Chondrocyte (in vitro differentiated cells): ENCODE results near the gene RPP25L. TPM values are rescaled to one million over a fixed set of nuclear protein-coding genes. Genes with fewer than 3 reads are reported as not detected.
A peak's percentile ranks its signal among the peaks of the same experiment; 100 is the strongest.

Source experiments
- DNase-seq: peaks from one replicate; pipeline ENCODE4 v3.0.0; 2021; ENCODE audit warnings: mixed read lengths, low spot score
- H3K27ac Mint-ChIP-seq: one replicate; pipeline ENCODE4 v1.8.0; 2021; ENCODE audit warnings: mild to moderate bottlenecking, moderate library complexity, mixed read lengths; ENCODE audit not compliant: unreplicated experiment
- H3K27me3 Mint-ChIP-seq: 2 replicates; pipeline ENCODE4 v1.8.0; 2021; ENCODE audit warnings: low read depth, mixed read lengths
- H3K36me3 Mint-ChIP-seq: 2 replicates; pipeline ENCODE4 v1.8.0; 2021; ENCODE audit warnings: low read depth, mixed read lengths
- H3K4me1 Mint-ChIP-seq: 2 replicates; pipeline ENCODE4 v1.8.0; 2021; ENCODE audit warnings: low read depth, mild to moderate bottlenecking, mixed read lengths
- H3K4me3 Mint-ChIP-seq: one replicate; pipeline ENCODE4 v1.8.0; 2021; ENCODE audit warnings: mild to moderate bottlenecking, moderate library complexity, mixed read lengths; ENCODE audit not compliant: unreplicated experiment
- H3K9me3 Mint-ChIP-seq: 2 replicates; pipeline ENCODE4 v1.8.0; 2021; ENCODE audit warnings: low read depth, mixed read lengths
- CTCF ChIP-seq: fragments of 200-600 bp; sonication (generic); IDR thresholded peaks from 2 replicates; pipeline ENCODE4 v1.5.0; 2021; ENCODE audit warnings: antibody characterized with exemption, mild to moderate bottlenecking, moderate library complexity
- total RNA-seq: library from RNA; stranded (reverse); gene quantifications from 3 replicates; pipeline ENCODE4 v1.2.1, GENCODE V29; 2021

Gene RPP25L
- total RNA-seq, 1 donor from 2014 or later: 11.0 TPM

- DNase-seq: peak; percentile 72
- peaks cover 5% of the 10 kb centered on the region for H3K36me3 Mint-ChIP-seq
- H3K4me3 Mint-ChIP-seq: no peak overlapping the region
- peaks cover 3% of the 10 kb centered on the region for H3K9me3 Mint-ChIP-seq
- H3K27me3 Mint-ChIP-seq: peaks cover 34% of the 10 kb centered on the region
- TF ChIP-seq CTCF: no peak
- peaks cover 4% of the 10 kb centered on the region for H3K4me1 Mint-ChIP-seq
- H3K27ac Mint-ChIP-seq: no peak overlapping the region
Measured at GRCh38 chr9:34565856-34566255, 46.0 kb downstream of the RPP25L start.

DNA sequence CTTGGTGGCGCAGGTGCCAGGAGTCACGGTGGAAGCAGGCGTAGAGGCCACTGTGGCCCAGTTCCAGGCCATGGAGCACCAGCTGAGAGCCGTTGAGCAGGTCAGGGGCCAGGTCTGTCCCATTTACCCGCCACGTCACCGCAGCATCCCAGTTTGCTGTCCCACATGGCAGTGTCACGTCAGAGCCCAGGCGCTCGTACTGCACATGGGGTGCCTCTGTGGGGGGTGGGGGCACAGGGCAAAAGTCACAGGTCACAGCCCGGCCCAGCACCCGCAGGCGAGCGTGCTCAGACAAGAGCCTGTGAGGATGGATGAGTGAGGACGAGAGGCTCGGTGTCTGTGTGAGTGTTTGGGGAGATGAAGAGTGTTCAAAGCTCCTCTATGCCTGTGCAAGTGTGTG, 47.3 kb downstream of the RPP25L start:
- Mint-ChIP-seq H3K36me3 (peaks cover 5% of the 10 kb centered on the region), H3K27me3 (peaks cover 31% of the 10 kb centered on the region), H3K4me1 (peaks cover 12% of the 10 kb centered on the region), H3K4me3 (no peak overlapping the region), H3K27ac (no peak overlapping the region), H3K9me3 (peaks cover 3% of the 10 kb centered on the region)
- TF ChIP-seq CTCF: no peak
- no peak for DNase-seq

DNA sequence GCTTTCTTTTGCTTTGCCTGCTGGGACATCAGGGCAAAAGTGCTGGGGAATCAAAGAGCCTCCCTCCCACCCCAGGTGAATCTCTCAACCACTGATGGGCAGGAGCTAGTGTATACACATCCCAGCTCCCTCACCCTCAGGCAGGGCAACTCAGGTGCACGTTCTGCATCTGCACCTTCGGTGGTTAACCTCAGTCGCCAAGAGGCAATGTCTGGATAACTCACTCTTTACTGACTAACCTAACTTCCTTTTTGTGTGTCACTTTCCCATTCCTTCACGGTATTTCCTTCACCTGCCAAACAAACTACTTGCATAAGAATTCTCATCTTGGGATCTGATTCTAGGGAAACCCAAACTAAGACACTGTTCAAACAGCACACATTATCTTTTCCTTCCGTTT, 48.6 kb downstream of the RPP25L start:
- DNase-seq: no peak
- Mint-ChIP-seq H3K4me3 (no peak overlapping the region), H3K27me3 (peaks cover 27% of the 10 kb centered on the region)

GRCh38 chr9:34562135-34562745, 49.7 kb downstream of the RPP25L start:
- Mint-ChIP-seq H3K27me3 (peaks cover 24% of the 10 kb centered on the region), H3K4me3 (no peak overlapping the region), H3K4me1 (peaks cover 24% of the 10 kb centered on the region), H3K36me3 (peaks cover 5% of the 10 kb centered on the region), H3K27ac (no peak overlapping the region), H3K9me3 (peaks cover 3% of the 10 kb centered on the region)
- no peak for DNase-seq
- peak; percentile 73 for TF ChIP-seq CTCF

More for the DNA sequence above, 48.6 kb downstream of the RPP25L start:
- TF ChIP-seq CTCF: no peak
- Mint-ChIP-seq H3K27ac (no peak overlapping the region), H3K9me3 (peaks cover 3% of the 10 kb centered on the region), H3K4me1 (peaks cover 24% of the 10 kb centered on the region), H3K36me3 (peaks cover 5% of the 10 kb centered on the region)

DNA sequence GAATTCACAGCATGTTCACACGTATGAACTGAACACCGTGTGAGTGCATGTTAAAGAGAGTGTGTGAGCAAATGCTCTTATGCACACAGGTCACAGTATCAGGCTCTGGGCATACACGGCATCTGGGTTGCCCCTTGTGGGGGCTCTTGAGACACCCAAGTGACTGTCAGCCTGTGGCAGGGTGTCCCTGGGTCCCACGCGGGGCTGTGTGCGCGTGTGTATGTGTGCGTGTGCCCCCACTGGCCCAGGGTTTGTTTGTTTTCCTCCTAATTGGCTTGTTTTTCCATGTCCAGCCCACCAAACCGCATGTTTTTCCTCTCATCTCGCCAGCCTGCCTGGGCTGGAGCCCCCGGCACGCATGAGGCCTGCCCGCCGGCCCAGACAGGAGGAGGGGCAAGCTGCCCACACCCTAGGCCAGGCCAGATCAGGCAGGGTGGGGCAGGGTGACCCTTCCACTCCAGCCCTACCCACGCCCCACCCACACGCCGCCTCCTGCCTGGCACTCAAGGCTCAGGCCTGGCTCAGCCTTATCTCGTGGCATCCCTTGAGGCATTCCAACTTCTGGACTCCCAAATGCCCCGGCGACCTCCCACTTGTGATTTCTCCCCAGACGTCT, 51.2 kb downstream of the RPP25L start:
- Mint-ChIP-seq H3K4me1 (peaks cover 24% of the 10 kb centered on the region), H3K9me3 (peaks cover 3% of the 10 kb centered on the region), H3K4me3 (no peak overlapping the region), H3K27me3 (peaks cover 20% of the 10 kb centered on the region), H3K36me3 (peaks cover 5% of the 10 kb centered on the region), H3K27ac (no peak overlapping the region)
- peak; percentile 58 for DNase-seq
- no peak for TF ChIP-seq CTCF

Other genes starting within 250 kb of the RPP25L start
- 5.3 to 7.5 TPM (median 6.8 TPM) in 3 replicates for gene MYORG, start 235.2 kb downstream of the RPP25L start, total RNA-seq
- gene FAM219A, start 153.5 kb downstream of the RPP25L start, total RNA-seq: 24.5 to 37.5 TPM (median 35.7 TPM) in 3 replicates
- 0.25 TPM in 1 of 3 replicates, not detected in the others for gene DNAI1, start 153.3 kb downstream of the RPP25L start, total RNA-seq
- gene ENHO, start 89.1 kb downstream of the RPP25L start, total RNA-seq: 0.97 to 1.6 TPM (median 1.3 TPM) in 3 replicates
- 0.12 TPM in 1 of 3 replicates, not detected in the others for gene CNTFR, start 22.4 kb downstream of the RPP25L start, total RNA-seq
- gene DCTN3, start 8.4 kb upstream of the RPP25L start, total RNA-seq: 79.5 to 105 TPM (median 79.5 TPM) in 3 replicates
- 0.20 TPM in 1 of 3 replicates, not detected in the others for gene ARID3C, start 17.0 kb upstream of the RPP25L start, total RNA-seq
- 71.6 to 84.9 TPM (median 76.7 TPM) in 3 replicates for gene SIGMAR1, start 25.7 kb upstream of the RPP25L start, total RNA-seq
- 35.5 to 51.8 TPM (median 38.2 TPM) in 3 replicates for gene GALT, start 34.6 kb upstream of the RPP25L start, total RNA-seq
- gene IL11RA, start 40.1 kb upstream of the RPP25L start, total RNA-seq: 32.0 to 33.7 TPM (median 32.9 TPM) in 3 replicates
- not detected in 3 replicates for gene CCL27, start 50.6 kb upstream of the RPP25L start, total RNA-seq
- not detected in 3 replicates for gene CCL19, start 79.2 kb upstream of the RPP25L start, total RNA-seq
- not detected in 3 replicates for gene CCL21, start 98.0 kb upstream of the RPP25L start, total RNA-seq